ENCODE measurements around the gene DGKI. TPM values are rescaled to one million over a fixed set of nuclear protein-coding genes. Genes with fewer than 3 reads are reported as not detected.

DGKI gene
- total RNA-seq, 2 experiments from 2014 or later: 0.53 to 0.91 TPM

DNA sequence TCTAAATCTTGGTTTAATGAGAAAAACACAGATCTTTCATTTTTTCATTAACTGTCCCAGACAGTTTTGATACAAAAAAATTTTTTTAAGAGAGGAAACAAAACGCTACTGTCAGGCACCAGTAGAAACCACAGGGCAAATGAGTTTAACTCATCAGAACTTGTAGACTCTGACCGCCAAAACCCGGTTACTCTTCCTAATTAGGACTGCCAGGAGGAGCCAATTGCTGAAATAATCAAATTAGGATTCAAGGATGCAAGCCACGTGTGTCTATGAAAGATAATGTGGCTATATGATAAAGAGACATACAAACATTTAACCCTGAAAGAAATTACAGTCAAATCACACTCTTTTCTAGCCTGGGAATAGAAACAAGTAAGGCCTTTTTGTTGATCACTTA, 154.4 kb downstream of the DGKI start:
- ChIA-PET POLR2A (no interaction called here), CTCF (no interaction called here)
- H3K4me3 Mint-ChIP-seq: no peak overlapping the region
- H3K36me3 Mint-ChIP-seq (ENCODE audit: low read depth): no peaks in the 10 kb centered on the region
- H3K27ac Mint-ChIP-seq: no peak overlapping the region
- no peaks in the 10 kb centered on the region for H3K9me3 Mint-ChIP-seq
- no peak for DNase-seq
- H3K4me1 Mint-ChIP-seq: no peaks in the 10 kb centered on the region
- peaks cover 4% of the 10 kb centered on the region for H3K27me3 Mint-ChIP-seq

DNA sequence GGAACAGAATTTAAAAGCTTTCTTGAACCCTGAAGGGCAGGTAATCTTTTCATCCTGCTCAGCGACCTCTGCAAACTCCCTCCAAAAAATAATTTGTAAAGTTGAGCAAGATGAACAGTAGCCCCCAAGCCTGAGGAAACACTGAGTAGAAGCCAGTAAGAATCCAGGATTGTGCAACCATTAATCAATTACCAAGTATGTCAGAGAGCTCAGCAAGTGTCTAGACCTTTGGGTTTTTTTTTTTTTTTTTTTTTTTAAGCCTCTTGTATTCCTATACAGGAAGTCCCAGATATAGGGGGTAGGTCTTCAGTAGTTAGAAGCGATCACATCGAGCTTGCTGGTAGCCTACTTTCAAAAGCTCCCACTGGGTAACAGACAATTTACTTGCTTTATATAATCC, 155.2 kb downstream of the DGKI start:
- H3K9me3 Mint-ChIP-seq: no peaks in the 10 kb centered on the region
- no peaks in the 10 kb centered on the region for H3K36me3 Mint-ChIP-seq (ENCODE audit: low read depth)
- H3K4me3 Mint-ChIP-seq: no peak overlapping the region
- peaks cover 6% of the 10 kb centered on the region for H3K27me3 Mint-ChIP-seq
- ChIA-PET CTCF (interaction anchor here (0.9 kb wide), 1 partner anchor 65 kb away, joined by 3 read pairs; no protein-coding TSS in a partner anchor), POLR2A (no interaction called here)
- no peak for DNase-seq
- H3K4me1 Mint-ChIP-seq: no peaks in the 10 kb centered on the region
- no peak overlapping the region for H3K27ac Mint-ChIP-seq

DNA sequence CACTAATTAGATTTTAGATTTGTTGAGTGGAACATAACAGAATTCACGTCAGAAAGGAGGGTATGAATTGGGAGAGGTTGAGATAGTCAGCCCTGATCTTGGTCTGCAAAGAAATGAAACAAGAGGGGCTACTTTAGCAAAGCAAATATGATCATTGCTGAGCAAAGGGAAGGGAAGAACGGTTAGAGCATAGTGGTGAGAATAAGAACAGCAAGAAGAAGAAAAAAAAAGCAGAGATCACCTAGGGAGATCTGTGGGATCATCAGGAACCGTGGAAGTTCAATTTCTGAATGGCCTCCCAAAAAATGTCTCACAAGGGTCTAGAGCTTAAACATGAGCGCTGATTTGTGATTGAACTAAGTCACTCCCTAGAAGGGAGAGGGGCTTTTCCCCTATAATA, 156.1 kb downstream of the DGKI start:
- Mint-ChIP-seq H3K27ac (no peak overlapping the region), H3K36me3 (ENCODE audit: low read depth) (no peaks in the 10 kb centered on the region), H3K27me3 (peaks cover 6% of the 10 kb centered on the region), H3K4me1 (no peaks in the 10 kb centered on the region), H3K4me3 (no peak overlapping the region), H3K9me3 (no peaks in the 10 kb centered on the region)
- CTCF ChIA-PET: interaction anchor here (0.9 kb wide), 1 partner anchor 64 kb away, joined by 3 read pairs; no protein-coding TSS in a partner anchor
- POLR2A ChIA-PET: no interaction called here
- DNase-seq: no peak

DNA sequence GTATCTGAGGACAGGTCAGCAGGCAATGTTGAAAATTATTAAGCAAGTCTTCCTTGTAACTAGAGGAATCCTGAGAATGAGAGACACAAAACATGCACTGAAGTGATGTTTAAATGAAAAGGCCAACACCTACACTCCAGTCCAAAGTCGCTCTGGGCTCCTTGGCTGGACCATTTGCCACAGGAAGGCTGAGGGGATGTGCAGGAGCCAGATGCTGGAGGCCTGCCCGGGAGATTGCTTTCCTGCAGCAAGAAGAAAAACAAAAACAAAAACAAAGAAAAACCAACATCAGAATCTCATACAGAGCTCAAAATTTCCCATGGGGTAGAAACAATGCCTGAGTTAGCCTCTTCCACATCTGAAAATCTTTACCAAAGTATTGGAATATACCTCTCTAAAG, 157.0 kb downstream of the DGKI start:
- no peak overlapping the region for H3K4me3 Mint-ChIP-seq
- no peaks in the 10 kb centered on the region for H3K36me3 Mint-ChIP-seq (ENCODE audit: low read depth)
- no peaks in the 10 kb centered on the region for H3K9me3 Mint-ChIP-seq
- no peak overlapping the region for H3K27ac Mint-ChIP-seq
- POLR2A ChIA-PET: no interaction called here
- DNase-seq: no peak
- peaks cover 6% of the 10 kb centered on the region for H3K27me3 Mint-ChIP-seq
- no peaks in the 10 kb centered on the region for H3K4me1 Mint-ChIP-seq
- CTCF ChIA-PET: no interaction called here

DNA sequence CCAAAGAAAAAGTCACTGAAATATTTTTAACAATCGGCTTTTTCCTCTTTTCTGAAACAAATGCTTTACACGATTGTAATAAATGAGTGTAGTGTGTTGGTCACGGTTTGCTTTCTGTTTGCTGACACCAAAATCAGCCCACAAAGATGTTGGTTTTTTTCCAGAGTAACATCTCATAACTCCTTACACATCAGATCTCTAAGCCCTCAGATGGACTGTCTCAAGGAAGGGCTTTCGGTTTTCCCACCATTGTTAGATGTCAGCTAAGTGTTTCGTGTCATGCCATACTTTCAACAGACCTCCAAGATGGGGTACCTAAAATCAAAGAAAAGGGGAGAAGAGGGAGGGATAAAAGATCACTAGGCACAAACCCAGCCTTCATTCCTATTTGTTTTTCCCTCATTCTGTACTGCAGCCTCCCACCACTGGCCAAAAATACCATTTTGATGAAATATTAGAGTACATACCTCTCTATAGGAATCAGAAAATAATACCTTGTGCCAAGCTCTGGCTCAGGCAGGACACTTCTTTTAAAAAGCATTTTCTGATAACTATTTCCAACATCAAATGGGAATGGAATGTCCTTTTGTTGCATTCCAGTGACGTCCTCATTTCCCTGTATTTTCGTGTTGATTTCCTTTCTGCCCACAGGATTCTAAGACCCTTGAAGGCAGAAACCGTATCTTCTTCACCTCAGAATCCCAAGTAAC, 159.1 kb downstream of the DGKI start:
- POLR2A ChIA-PET: no interaction called here
- DNase-seq: no peak
- no peaks in the 10 kb centered on the region for H3K9me3 Mint-ChIP-seq
- no peak overlapping the region for H3K27ac Mint-ChIP-seq
- CTCF ChIA-PET: no interaction called here
- peaks cover 7% of the 10 kb centered on the region for H3K27me3 Mint-ChIP-seq
- no peaks in the 10 kb centered on the region for H3K4me1 Mint-ChIP-seq
- no peak overlapping the region for H3K4me3 Mint-ChIP-seq
- H3K36me3 Mint-ChIP-seq (ENCODE audit: low read depth): no peaks in the 10 kb centered on the region

DNA sequence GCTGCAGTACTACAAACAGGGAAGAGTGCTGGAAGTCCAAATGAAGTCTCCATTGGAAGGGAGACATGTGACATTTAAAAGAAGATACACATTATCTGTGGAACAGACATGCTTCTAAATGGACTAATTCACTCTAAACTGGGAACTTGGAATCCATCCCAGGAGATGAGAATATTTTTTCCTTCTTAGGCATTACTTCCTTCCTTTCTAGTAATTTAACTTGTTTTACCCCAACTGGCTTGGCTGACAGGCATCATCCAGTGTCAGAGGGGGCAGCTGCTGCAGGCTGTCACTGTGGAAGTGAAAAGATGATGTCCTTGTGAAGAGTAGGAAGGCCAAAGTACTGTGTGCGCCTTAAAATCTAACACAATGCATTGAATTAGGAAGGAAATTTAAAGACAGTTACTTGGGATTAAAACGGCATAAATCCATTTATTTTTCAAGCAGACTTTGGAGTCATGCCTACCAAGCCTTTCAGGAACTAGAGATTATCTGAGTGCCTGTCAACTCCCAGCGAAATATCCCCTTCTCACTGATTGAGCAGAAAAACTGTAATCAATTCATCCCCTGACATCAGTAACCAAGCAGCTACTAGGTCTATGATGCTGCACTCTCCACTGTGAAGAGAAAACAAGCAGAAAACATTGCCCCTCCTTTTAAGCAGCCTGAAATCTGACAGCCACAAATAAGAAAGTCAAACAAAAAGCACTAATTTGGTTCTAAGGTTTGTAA, 161.2 kb downstream of the DGKI start:
- H3K4me1 Mint-ChIP-seq: no peaks in the 10 kb centered on the region
- no peaks in the 10 kb centered on the region for H3K9me3 Mint-ChIP-seq
- H3K27ac Mint-ChIP-seq: no peak overlapping the region
- H3K4me3 Mint-ChIP-seq: no peak overlapping the region
- H3K27me3 Mint-ChIP-seq: peaks cover 7% of the 10 kb centered on the region
- no peaks in the 10 kb centered on the region for H3K36me3 Mint-ChIP-seq (ENCODE audit: low read depth)
- DNase-seq: no peak
- POLR2A ChIA-PET: no interaction called here
- CTCF ChIA-PET: no interaction called here

DNA sequence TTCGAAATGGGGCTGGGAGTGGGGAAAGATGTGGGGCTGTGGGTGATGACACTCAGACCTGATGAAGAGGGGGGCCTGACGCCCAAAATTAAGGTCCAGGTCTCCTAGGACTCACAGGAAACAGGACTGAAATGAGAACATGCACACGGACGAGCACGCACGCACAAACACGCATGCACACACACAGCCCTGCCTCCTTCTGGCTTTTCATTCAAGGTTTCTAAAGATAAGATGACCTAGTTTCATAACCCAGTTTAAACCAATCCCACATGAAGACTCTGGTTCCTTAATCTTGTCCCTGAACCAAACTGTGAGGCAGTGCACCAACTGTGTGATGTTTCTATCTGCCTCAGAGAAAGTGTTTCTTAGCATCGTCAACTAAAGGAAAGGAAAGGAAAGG, 162.0 kb downstream of the DGKI start:
- peaks cover 7% of the 10 kb centered on the region for H3K27me3 Mint-ChIP-seq
- POLR2A ChIA-PET: no interaction called here
- H3K27ac Mint-ChIP-seq: no peak overlapping the region
- no peak for DNase-seq
- H3K4me3 Mint-ChIP-seq: no peak overlapping the region
- H3K9me3 Mint-ChIP-seq: no peaks in the 10 kb centered on the region
- H3K36me3 Mint-ChIP-seq (ENCODE audit: low read depth): no peaks in the 10 kb centered on the region
- H3K4me1 Mint-ChIP-seq: no peaks in the 10 kb centered on the region
- CTCF ChIA-PET: no interaction called here

DNA sequence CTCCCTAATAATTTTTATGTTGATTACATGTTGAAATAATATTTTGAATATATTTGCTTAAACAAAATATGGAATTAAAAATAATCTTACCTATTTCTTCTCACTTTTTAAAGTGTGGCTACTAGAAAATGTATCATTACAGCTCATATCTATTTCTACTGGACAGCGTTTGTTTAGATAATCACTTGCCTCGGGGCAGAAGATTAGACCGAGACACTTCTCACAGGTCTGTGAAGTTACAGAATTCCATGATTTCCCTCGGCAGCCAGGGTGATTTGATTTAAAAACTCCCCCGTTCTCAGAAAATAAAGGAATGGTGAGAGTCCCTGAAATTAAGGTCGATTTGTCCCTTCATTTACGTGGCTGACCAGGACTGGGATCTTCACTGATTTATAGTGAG, 162.5 kb downstream of the DGKI start:
- H3K27me3 Mint-ChIP-seq: peaks cover 7% of the 10 kb centered on the region
- DNase-seq: no peak
- ChIA-PET POLR2A (no interaction called here), CTCF (no interaction called here)
- H3K4me1 Mint-ChIP-seq: no peaks in the 10 kb centered on the region
- no peak overlapping the region for H3K4me3 Mint-ChIP-seq
- H3K27ac Mint-ChIP-seq: no peak overlapping the region
- H3K9me3 Mint-ChIP-seq: no peaks in the 10 kb centered on the region
- no peaks in the 10 kb centered on the region for H3K36me3 Mint-ChIP-seq (ENCODE audit: low read depth)

DNA sequence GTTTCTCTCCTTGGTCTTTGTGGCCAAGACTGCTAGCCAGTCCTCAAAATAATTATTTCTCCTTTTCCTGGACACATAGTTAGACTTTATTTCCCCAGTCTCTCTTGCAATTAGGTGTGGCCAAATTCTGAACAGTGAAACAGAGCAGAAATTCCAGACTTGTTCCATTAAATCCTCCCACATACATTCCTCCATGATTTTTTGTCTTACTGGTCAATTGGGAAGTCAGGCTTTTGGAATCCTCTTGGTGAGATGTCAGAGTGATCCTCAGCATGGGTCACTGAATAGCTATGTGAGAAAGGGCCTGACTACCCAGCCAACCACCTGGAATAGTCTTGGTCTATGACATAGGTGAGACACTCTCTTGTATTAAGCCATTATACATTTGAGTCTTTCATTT, 164.2 kb downstream of the DGKI start:
- H3K36me3 Mint-ChIP-seq (ENCODE audit: low read depth): no peaks in the 10 kb centered on the region
- H3K4me1 Mint-ChIP-seq: no peaks in the 10 kb centered on the region
- no peaks in the 10 kb centered on the region for H3K9me3 Mint-ChIP-seq
- ChIA-PET POLR2A (no interaction called here), CTCF (no interaction called here)
- no peak overlapping the region for H3K27ac Mint-ChIP-seq
- no peak for DNase-seq
- H3K4me3 Mint-ChIP-seq: no peak overlapping the region
- H3K27me3 Mint-ChIP-seq: peaks cover 4% of the 10 kb centered on the region

DNA sequence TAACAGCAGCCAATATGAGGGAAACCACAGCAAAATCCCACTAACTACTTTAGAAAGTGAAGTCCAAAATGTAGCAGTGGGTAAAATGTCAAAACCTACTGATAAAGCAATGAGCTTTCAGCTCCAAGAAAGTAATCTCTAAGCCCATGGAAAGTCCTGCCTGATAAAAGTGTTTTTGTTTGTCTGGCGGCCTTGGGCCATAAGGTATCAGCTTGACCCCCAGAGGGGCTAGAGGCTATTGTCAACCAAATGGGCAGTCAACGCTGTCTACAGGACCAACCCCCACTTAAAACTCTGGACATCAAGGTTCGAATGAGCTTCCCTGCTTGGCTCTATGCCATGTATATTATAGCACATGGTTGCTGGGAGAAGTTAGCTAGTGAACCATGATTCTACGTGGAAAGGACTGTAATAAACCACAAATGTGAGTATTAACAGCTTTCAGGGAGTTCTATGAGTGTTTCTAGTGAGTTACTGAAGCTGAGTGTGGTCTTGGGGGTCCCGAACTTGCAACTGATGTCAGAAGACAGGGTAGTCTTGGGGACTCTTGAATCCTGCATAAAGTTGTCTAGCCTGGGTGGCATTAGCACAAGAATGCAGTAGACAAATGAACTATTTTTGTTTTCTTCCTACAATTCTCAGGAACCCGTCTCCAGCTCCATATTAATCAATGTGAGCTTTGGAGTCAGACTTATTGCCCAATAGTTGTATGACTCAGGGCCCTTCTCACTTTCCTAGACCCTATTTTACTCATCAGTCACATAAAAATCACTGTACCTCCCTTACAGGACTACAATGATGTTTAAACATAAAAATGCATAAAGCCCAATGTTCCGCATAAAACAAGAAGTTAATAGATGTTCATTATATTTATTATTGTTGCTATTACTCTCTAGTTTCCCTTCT, 164.9 kb downstream of the DGKI start:
- Mint-ChIP-seq H3K36me3 (ENCODE audit: low read depth) (no peaks in the 10 kb centered on the region), H3K4me3 (no peak overlapping the region), H3K9me3 (no peaks in the 10 kb centered on the region), H3K4me1 (no peaks in the 10 kb centered on the region), H3K27me3 (peaks cover 4% of the 10 kb centered on the region), H3K27ac (no peak overlapping the region)
- POLR2A ChIA-PET: no interaction called here
- DNase-seq: no peak
- CTCF ChIA-PET: no interaction called here

DNA sequence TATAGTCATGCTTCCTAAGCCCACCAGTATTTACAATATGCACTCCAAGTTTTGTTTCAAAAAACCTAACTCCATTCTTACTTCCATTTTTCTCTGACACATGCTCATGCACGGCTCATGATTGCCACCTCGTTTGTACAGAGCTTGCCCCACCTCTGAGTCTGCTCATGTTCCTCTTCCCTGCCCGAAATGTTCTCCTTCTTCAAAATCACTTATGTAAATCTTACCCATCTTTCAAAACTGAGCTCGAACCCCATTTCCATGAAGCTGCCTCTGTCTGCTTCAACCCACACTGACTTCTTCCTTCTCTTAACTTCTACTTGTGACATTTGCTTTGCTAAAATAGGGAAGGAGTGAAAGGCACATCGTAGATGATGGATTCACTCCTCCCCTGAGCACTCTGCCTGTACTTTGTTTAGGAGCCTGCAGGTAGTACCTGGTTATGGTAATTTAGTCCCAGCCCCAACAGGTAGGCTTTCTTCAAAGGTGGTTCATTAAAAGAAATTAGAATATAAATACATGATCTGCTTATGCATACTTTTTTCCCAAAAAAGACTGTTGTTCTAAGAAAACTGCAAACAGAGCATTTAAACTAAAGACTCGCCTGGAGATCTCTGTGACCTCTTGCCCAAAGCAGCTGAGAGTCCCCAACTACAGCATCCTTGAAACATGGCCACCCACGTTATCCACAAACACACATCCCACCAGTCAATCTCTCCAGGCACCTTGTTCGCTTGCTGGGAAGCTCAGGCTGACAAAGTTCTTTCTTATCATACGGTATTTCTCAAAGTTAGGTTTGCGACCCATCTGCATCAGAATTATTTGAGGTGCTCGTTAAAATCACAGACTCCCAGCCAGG, 172.0 kb downstream of the DGKI start:
- DNase-seq: no peak
- H3K27me3 Mint-ChIP-seq: peaks cover 14% of the 10 kb centered on the region
- H3K36me3 Mint-ChIP-seq (ENCODE audit: low read depth): no peaks in the 10 kb centered on the region
- ChIA-PET POLR2A (no interaction called here), CTCF (no interaction called here)
- H3K4me3 Mint-ChIP-seq: no peak overlapping the region
- no peaks in the 10 kb centered on the region for H3K4me1 Mint-ChIP-seq
- no peak overlapping the region for H3K27ac Mint-ChIP-seq
- no peaks in the 10 kb centered on the region for H3K9me3 Mint-ChIP-seq

DNA sequence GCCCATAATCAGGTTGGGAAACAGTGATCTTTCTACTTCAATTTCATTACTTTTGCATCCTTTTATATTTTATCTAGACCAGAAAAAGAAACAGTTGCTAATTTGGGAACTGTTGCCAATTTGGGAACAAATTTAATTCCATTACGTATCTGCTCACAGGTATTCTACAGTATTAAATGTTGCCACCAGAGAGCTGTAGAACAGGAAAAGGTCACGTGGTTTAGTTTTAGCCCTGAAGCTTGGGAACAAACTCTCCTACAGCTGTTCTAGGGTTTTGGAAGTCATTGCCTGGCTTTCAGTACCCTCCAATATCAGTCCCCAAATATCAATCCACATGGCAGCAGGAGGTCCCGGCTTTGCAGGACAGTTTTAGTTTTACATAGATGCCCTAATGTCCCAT, 172.7 kb downstream of the DGKI start:
- H3K27me3 Mint-ChIP-seq: peaks cover 14% of the 10 kb centered on the region
- ChIA-PET CTCF (no interaction called here), POLR2A (no interaction called here)
- no peak overlapping the region for H3K27ac Mint-ChIP-seq
- H3K4me1 Mint-ChIP-seq: no peaks in the 10 kb centered on the region
- DNase-seq: no peak
- no peaks in the 10 kb centered on the region for H3K9me3 Mint-ChIP-seq
- no peaks in the 10 kb centered on the region for H3K36me3 Mint-ChIP-seq (ENCODE audit: low read depth)
- no peak overlapping the region for H3K4me3 Mint-ChIP-seq

DNA sequence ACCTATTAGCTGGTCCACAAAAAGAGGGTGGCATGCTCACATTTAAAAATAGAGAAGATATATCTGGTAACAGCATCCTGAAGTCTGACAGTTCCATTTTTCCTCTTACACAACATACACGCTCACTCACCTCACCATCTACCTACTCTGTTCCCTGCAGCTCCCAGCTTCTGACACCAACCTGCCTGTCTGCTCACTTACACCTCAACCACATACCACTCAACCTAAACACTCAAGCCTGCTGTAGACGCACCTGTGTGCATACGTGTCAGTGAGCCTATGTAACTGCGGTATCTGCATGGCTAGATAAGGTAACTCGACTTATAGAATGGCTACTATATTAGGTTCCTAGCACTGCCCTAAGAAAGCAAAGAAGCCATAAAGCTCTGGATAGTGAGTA, 174.9 kb downstream of the DGKI start:
- no peak for DNase-seq
- Mint-ChIP-seq H3K36me3 (ENCODE audit: low read depth) (no peaks in the 10 kb centered on the region), H3K4me1 (no peaks in the 10 kb centered on the region), H3K9me3 (no peaks in the 10 kb centered on the region), H3K4me3 (no peak overlapping the region), H3K27ac (no peak overlapping the region), H3K27me3 (peaks cover 20% of the 10 kb centered on the region)
- ChIA-PET CTCF (no interaction called here), POLR2A (no interaction called here)

Measured in activated CD4-positive, alpha-beta memory T cell treated with anti-CD3 and anti-CD28 coated beads, Interleukin-2, amount 10 ng/mL, durations not matched to agents 7 days and 5 days (primary cell).